HCT116 (cell line): ENCODE measurements around the gene XKR7.

Experiments
- ATF3 ChIP-seq: IDR thresholded peaks from 2 replicates; pipeline ENCODE4 v1.6.1; 2012
- CBX3 ChIP-seq: IDR thresholded peaks from 2 replicates; pipeline ENCODE4 v1.6.1; 2012; ENCODE audit warnings: low read depth
- CTCF ChIP-seq, 3 experiments: fragments of 200-600 bp in 1 of 3; sonication (generic) in 1 of 3; IDR thresholded peaks in 2 of 3; conservative IDR thresholded peaks in 1 of 3; 2 replicates each; pipeline ENCODE4 v1.5.1; 2012 to 2017; ENCODE audit warnings: low read depth in 2 of 3, low read length in 2 of 3, antibody characterized with exemption in 1 of 3, borderline replicate concordance in 1 of 3, control low read depth in 1 of 3, mild to moderate bottlenecking in 1 of 3, mixed read lengths in 1 of 3, mixed run types in 1 of 3, moderate library complexity in 1 of 3; ENCODE audit not compliant: insufficient read depth in 1 of 3
- EZH2 ChIP-seq: fragments of 200-600 bp; sonication (generic); IDR thresholded peaks from 2 replicates; pipeline ENCODE4 v1.6.1; 2017; ENCODE audit warnings: antibody characterized with exemption, mixed run types
- MAX ChIP-seq: IDR thresholded peaks from 2 replicates; pipeline ENCODE4 v1.6.1; 2012
- POLR2A ChIP-seq: IDR thresholded peaks from 2 replicates; pipeline ENCODE4 v1.7.0; 2011; ENCODE audit warnings: borderline replicate concordance; ENCODE audit not compliant: insufficient read depth, insufficient read length; ENCODE audit errors: extremely low read depth
- POLR2AphosphoS5 ChIP-seq: IDR thresholded peaks from 2 replicates; pipeline ENCODE4 v1.6.1; 2011; ENCODE audit warnings: mild to moderate bottlenecking, low read depth, low read length, moderate library complexity
- RAD21 ChIP-seq: IDR thresholded peaks from 2 replicates; pipeline ENCODE4 v1.6.1; 2012; ENCODE audit warnings: low read depth, mild to moderate bottlenecking
- REST ChIP-seq: IDR thresholded peaks from 2 replicates; pipeline ENCODE4 v1.6.1; 2012; ENCODE audit warnings: low read depth
- SIN3A ChIP-seq: IDR thresholded peaks from 2 replicates; pipeline ENCODE4 v1.6.1; 2012; ENCODE audit warnings: low read depth
- SRF ChIP-seq: IDR thresholded peaks from 2 replicates; pipeline ENCODE4 v1.6.1; 2012; ENCODE audit warnings: low read depth
- TCF7L2 ChIP-seq: IDR thresholded peaks from 2 replicates; pipeline ENCODE4 v1.7.0; 2011; ENCODE audit warnings: borderline replicate concordance, inconsistent platforms; ENCODE audit not compliant: insufficient read depth, insufficient read length; ENCODE audit errors: extremely low read depth
- YY1 ChIP-seq: IDR thresholded peaks from 2 replicates; pipeline ENCODE4 v1.6.1; 2011; ENCODE audit warnings: low read length, low read depth, moderate library complexity, mild to moderate bottlenecking; ENCODE audit not compliant: insufficient replicate concordance; ENCODE audit errors: extremely low read depth
- ZBTB33 ChIP-seq: IDR thresholded peaks from 2 replicates; pipeline ENCODE4 v1.6.1; 2011; ENCODE audit warnings: mild to moderate bottlenecking, low read length, moderate library complexity; ENCODE audit not compliant: insufficient replicate concordance; ENCODE audit errors: extremely low read depth

DNA sequence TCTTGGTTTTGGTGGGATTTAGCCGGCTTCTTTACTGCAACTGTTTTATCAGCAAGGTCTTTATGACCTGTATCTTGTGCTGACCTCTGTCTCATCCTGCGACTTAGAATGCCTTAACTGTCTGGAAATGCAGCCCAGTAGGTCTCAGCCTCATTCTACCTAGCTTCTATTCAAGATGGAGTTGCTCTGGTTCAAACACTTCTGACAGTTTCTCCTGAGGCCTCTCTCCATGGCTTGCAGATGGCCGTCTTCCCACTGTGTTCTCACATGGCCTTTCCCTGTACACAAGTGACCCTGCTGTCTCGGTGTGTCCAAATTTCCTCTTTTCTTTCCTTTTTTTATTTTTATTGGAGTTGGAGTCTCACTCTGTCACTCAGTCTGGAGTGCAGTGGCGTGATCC lies 38.1 kb downstream of the XKR7 start:
- TF ChIP-seq CTCF (IDR thresholded peaks at IDR 0.05 in 2 of 3, conservative IDR thresholded peaks at IDR 0.05 in 1 of 3; ENCODE audit: borderline replicate concordance in 1 of 3, insufficient read depth in 1 of 3, low read depth in 2 of 3, low read length in 2 of 3) (no peak), YY1 (no peak), ZBTB33 (no peak), ATF3 (no peak), POLR2A (no peak), MAX (no peak), SRF (no peak), REST (no peak), POLR2AphosphoS5 (no peak), EZH2 (no peak), RAD21 (no peak), SIN3A (no peak), TCF7L2 (no peak), CBX3 (no peak)
